IPS DF 6.9 (cell line): ENCODE measurements around the gene GLIS1.

Experiments
- DNase-seq: peaks from one replicate; pipeline ENCODE4 v3.0.0-alpha.2; 2013; ENCODE audit warnings: low read depth, low spot score
- H3K27ac ChIP-seq: one replicate; pipeline ENCODE4 v1.5.1; 2013; ENCODE audit warnings: low read length, control low read depth
- H3K27me3 ChIP-seq: 2 replicates; pipeline ENCODE4 v1.6.1; 2013; ENCODE audit warnings: mild to moderate bottlenecking, low read length; ENCODE audit not compliant: control insufficient read depth, insufficient read depth
- H3K36me3 ChIP-seq: 2 replicates; pipeline ENCODE4 v1.6.1; 2013; ENCODE audit warnings: low read length; ENCODE audit not compliant: control insufficient read depth, insufficient read depth
- H3K4me1 ChIP-seq: 2 replicates; pipeline ENCODE4 v1.6.1; 2013; ENCODE audit warnings: low read length; ENCODE audit not compliant: control insufficient read depth, insufficient read depth
- H3K4me3 ChIP-seq: 2 replicates; pipeline ENCODE4 v1.5.1; 2013; ENCODE audit warnings: mild to moderate bottlenecking, low read length
- H3K9me3 ChIP-seq: 2 replicates; pipeline ENCODE4 v1.6.1; 2013; ENCODE audit warnings: low read length, inconsistent platforms; ENCODE audit not compliant: control insufficient read depth, insufficient read depth
- WGBS: extraction: QIAGEN DNeasy Blood & Tissue Kit; methylation state at CpG from one replicate; pipeline ENCODE4 v1.1.7; 2013; ENCODE audit warnings: mixed read lengths, missing lambda C conversion rate; ENCODE audit not compliant: insufficient read length, insufficient coverage; 5-methylcytosine and 5-hydroxymethylcytosine counted together

GLIS1 gene

GRCh38 chr1:53721088-53721487 is 17.9 kb downstream of the GLIS1 start:
- no peak for DNase-seq
- no CpG with 5 or more reads among the region's 4 CpGs for WGBS
- no peaks in the 10 kb centered on the region for H3K27me3 ChIP-seq
- no peak overlapping the region for H3K4me3 ChIP-seq
- no peaks in the 10 kb centered on the region for H3K9me3 ChIP-seq
- H3K36me3 ChIP-seq = no peaks in the 10 kb centered on the region
- H3K4me1 ChIP-seq = peaks cover 2% of the 10 kb centered on the region; the same call in 1 of the 2 replicates
- H3K27ac ChIP-seq = no peak overlapping the region

DNA sequence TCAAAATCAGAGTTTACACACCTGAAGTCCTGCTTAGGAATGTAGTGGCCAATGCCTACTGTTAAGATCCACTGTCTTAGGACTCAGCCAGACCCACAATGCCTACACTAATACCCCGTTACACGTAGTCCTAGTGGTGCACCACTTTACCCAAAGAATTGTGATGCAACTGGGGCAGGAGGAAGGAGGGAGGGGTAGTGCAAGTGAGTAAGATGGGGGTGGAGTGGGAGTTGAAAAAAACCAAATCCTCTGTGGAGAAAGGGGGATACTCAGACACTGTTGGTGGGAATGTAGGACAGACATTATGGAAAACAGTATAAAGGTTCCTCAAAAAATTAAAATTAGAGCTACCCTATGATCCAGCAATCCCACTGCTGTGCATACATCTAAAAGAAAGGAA is 19.5 kb downstream of the GLIS1 start:
- no peak for DNase-seq
- H3K4me3 ChIP-seq = no peak overlapping the region
- no peaks in the 10 kb centered on the region for H3K27me3 ChIP-seq
- H3K4me1 ChIP-seq = peaks cover 2% of the 10 kb centered on the region; the same call in 1 of the 2 replicates
- no peak overlapping the region for H3K27ac ChIP-seq
- H3K9me3 ChIP-seq = no peaks in the 10 kb centered on the region
- WGBS = no CpG with 5 or more reads among the region's 2 CpGs
- H3K36me3 ChIP-seq = no peaks in the 10 kb centered on the region

DNA sequence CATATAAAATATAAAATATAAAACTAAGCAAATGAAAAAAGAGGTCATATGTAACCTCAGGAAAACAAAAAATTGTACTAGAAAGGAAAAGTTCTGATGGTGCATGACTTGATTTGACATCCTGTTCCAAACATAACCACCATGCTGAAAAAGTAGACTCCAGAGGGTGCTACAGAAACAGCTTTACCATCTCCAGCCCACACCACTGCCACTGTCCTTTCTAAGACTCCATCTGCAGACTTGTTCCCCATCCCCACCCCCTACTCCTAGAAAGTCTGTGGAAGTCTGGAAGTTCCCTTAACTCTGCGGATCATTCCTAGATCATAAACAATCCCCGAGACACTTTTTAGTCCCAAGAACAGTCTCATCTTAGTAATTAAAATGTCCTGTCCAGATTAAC is 20.5 kb downstream of the GLIS1 start:
- no CpG with 5 or more reads among the region's 2 CpGs for WGBS
- Histone ChIP-seq H3K27ac (no peak overlapping the region), H3K9me3 (no peaks in the 10 kb centered on the region), H3K27me3 (no peaks in the 10 kb centered on the region), H3K36me3 (no peaks in the 10 kb centered on the region), H3K4me1 (peaks cover 2% of the 10 kb centered on the region; the same call in 1 of the 2 replicates), H3K4me3 (no peak overlapping the region)
- no peak for DNase-seq

DNA sequence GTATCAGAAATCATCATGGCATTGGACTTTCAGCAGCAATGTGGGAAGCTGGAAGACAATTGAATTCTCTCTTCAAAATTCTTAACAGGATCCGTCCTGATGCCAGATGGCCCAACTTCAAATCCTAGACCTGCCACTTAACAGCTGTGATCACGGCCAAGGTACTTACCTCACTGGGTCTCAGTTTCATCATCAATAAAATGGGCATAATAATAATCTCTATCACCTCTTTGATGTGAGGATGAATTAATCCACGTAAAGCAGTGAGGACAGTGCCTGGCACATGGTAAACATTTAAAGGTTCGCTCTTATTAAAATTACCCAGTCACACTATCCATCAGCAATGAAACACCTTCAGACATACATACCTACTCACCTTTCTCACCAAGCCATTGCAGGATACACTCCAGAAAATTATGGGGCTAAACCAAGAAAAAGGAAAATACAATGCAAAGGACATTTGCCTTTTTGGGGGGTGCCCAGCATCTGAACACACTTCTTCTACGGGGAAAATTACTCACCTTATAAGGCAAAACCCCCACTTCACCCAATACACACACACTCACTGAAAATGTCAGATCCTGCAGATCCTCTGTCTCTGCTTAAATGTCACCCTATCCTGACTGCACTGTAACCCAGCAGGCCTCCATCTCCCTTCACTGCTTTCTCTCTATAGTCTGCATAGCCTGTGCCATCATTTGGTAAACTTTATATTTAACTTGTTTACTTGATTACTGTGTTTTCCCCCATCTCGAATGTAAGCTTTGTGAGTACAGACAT is 21.7 kb downstream of the GLIS1 start:
- H3K27ac ChIP-seq = no peak overlapping the region
- no CpG with 5 or more reads among the region's 6 CpGs for WGBS
- no peaks in the 10 kb centered on the region for H3K36me3 ChIP-seq

GRCh38 chr1:53716150-53716549 is 22.8 kb downstream of the GLIS1 start:
- H3K27ac ChIP-seq = no peak overlapping the region
- no peaks in the 10 kb centered on the region for H3K36me3 ChIP-seq
- no CpG with 5 or more reads among the region's 5 CpGs for WGBS
- H3K4me3 ChIP-seq = no peak overlapping the region
- DNase-seq = no peak
- H3K9me3 ChIP-seq = no peaks in the 10 kb centered on the region
- H3K4me1 ChIP-seq = peaks cover 2% of the 10 kb centered on the region; the same call in 1 of the 2 replicates
- H3K27me3 ChIP-seq = no peaks in the 10 kb centered on the region

More for the DNA sequence above, 21.7 kb downstream of the GLIS1 start:
- no peaks in the 10 kb centered on the region for H3K27me3 ChIP-seq
- H3K9me3 ChIP-seq = no peaks in the 10 kb centered on the region
- no peak for DNase-seq
- no peak overlapping the region for H3K4me3 ChIP-seq
- H3K4me1 ChIP-seq = peaks cover 2% of the 10 kb centered on the region; the same call in 1 of the 2 replicates

DNA sequence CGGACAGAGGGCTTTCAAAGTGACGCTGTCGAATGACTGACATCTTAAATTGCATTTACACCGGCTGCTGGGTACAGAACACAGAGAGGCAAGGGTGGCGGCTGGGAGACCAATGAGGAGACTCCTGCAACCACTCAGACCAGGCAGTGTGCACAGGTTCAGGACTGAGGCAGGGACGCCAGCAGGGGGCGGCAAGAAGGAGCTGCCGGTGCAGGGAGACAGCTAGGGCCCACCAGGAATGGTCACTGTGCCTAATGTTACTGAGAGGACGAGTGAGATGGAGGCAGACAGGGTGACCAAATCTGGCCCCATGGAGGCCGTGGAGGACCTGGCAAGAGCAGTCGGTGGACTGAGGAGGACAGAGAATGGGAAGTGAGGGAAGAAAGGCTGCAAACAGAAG is 23.5 kb downstream of the GLIS1 start:
- no CpG with 5 or more reads among the region's 11 CpGs for WGBS
- H3K4me3 ChIP-seq = no peak overlapping the region
- no peak overlapping the region for H3K27ac ChIP-seq
- no peaks in the 10 kb centered on the region for H3K27me3 ChIP-seq
- H3K4me1 ChIP-seq = peaks cover 2% of the 10 kb centered on the region; the same call in 1 of the 2 replicates
- H3K9me3 ChIP-seq = no peaks in the 10 kb centered on the region
- no peaks in the 10 kb centered on the region for H3K36me3 ChIP-seq
- DNase-seq = no peak

DNA sequence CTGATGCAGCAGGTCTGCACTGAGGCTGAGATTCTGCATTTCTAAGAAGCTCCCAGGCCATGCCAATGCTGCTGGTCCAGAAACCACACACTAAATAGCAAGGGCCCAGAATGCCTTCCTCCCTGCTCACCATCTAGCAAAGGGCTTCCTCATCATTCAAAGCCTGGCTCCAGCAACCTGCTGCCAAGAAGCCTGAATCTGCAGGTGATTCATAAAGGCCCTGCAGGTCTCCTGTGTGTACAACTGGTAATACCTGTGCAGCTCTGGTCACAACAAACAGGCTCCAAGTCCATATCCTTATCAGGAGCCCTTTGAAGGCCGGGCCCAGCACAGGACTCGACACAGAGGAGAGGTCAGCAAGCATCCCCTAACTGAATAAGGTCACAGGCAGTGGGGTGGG is 26.7 kb downstream of the GLIS1 start:
- no peak for DNase-seq
- Histone ChIP-seq H3K36me3 (no peaks in the 10 kb centered on the region), H3K9me3 (no peaks in the 10 kb centered on the region), H3K4me1 (peaks cover 2% of the 10 kb centered on the region; the same call in 1 of the 2 replicates), H3K27me3 (no peaks in the 10 kb centered on the region), H3K27ac (no peak overlapping the region), H3K4me3 (no peak overlapping the region)
- WGBS = no CpG with 5 or more reads among the region's 2 CpGs

GRCh38 chr1:53710584-53710983 is 28.4 kb downstream of the GLIS1 start:
- Histone ChIP-seq H3K36me3 (no peaks in the 10 kb centered on the region), H3K4me1 (peaks cover 6% of the 10 kb centered on the region), H3K27ac (no peak overlapping the region), H3K27me3 (no peaks in the 10 kb centered on the region), H3K4me3 (no peak overlapping the region), H3K9me3 (no peaks in the 10 kb centered on the region)
- no peak for DNase-seq
- no CpG with 5 or more reads among the region's 8 CpGs for WGBS

- no peaks in the 10 kb centered on the region for H3K36me3 ChIP-seq
- WGBS = no CpG with 5 or more reads among the region's 3 CpGs
- peaks cover 13% of the 10 kb centered on the region for H3K4me1 ChIP-seq
- no peak overlapping the region for H3K4me3 ChIP-seq
- DNase-seq = no peak
- no peaks in the 10 kb centered on the region for H3K27me3 ChIP-seq
- no peak overlapping the region for H3K27ac ChIP-seq
- no peaks in the 10 kb centered on the region for H3K9me3 ChIP-seq
These were observed 30.3 kb downstream of the GLIS1 start for GRCh38 chr1:53708687-53709086.

GRCh38 chr1:53706356-53706755 is 32.6 kb downstream of the GLIS1 start:
- Histone ChIP-seq H3K27ac (no peak overlapping the region), H3K9me3 (no peaks in the 10 kb centered on the region), H3K4me3 (no peak overlapping the region), H3K36me3 (no peaks in the 10 kb centered on the region), H3K4me1 (peaks cover 13% of the 10 kb centered on the region), H3K27me3 (no peaks in the 10 kb centered on the region)
- no CpG with 5 or more reads among the region's 6 CpGs for WGBS
- DNase-seq = no peak
